Stimulated activated CD8-positive, alpha-beta memory T cell treated with anti-CD3 and anti-CD28 coated beads, Interleukin-7, amount 100 ng/mL, for 1 hour (primary cell): ENCODE measurements around the gene OPA3.
A peak's percentile ranks its signal among the peaks of the same experiment; 100 is the strongest.
"Not testable (repeated sequence)": the region's sequence is repeated elsewhere in the genome, so short reads cannot be mapped to it uniquely, and the experiment has no call there.

ENCODE experiments used
- DNase-seq, 2 donors: peaks; one replicate each; pipeline ENCODE4 v3.0.0-alpha.2; 2020; ENCODE audit warnings: low read depth in 2 of 2

The OPA3 gene

DNA sequence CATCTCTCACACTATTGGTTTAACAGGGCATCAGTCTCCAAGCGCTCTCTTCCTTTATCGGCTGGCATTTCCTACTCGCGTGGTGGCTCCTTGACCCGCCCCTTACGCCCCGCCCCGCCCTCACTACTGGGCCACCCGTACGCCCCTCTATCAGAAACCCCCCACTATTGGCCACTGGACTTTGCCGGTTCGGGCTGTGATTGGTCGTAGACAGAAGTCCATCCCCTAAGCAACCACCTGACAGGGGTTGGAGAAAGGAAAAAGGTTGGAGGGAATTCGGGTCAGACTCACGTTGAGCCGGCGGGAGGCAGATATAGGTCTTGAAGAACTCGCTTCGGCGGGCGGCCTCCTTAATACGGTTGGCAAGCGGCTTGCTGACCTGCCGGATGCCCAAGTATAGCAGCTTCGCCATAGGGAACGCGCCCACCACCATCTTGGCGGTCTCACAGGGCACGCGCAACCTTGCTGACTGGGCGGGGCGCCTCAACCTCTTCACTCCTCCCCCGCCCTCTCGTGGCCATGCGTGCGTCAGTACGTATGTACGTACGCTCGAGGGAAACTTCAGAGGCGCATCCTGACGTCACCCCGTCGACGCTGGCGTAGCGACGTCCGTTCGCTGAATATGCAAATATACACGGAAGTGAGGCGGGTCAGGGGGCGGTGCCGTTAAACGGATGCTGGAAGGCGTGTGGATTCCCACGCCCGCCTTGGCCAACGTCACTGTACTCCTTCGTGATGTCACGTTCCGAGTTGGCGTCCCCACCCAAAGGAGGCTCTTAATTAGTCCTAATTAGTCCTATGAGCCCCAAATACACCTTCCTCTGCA, at the start of gene OPA3:
TSS of gene OPA3 (minus strand) at position 471 of the 826 bp plus-strand sequence. CDS start at position 433, 38 bp downstream.
- DNase-seq, result peak; percentile 97

- DNase-seq, result no peak
These were observed 48.0 kb upstream of the OPA3 start for GRCh38 chr19:45632468-45633196.

DNA sequence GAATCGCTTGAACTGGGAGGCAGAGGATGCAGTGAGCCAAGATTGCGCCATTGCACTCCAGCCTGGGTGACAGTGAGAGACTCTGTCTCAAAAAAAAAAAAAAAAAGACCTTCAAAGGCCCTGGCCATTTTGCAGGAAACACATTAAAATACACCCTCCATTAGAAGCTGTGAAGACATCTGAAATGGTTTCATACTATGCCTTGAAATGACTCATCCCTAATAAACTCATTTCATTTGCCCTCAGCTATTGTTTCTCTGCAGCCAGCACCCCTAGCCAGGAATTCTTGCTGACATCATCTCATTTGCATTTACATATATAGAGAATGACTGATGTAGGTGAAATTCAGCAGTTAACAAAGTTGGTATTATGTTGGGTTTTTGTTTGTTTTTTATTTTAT, 45.9 kb upstream of the OPA3 start:
- no peak for DNase-seq

DNA sequence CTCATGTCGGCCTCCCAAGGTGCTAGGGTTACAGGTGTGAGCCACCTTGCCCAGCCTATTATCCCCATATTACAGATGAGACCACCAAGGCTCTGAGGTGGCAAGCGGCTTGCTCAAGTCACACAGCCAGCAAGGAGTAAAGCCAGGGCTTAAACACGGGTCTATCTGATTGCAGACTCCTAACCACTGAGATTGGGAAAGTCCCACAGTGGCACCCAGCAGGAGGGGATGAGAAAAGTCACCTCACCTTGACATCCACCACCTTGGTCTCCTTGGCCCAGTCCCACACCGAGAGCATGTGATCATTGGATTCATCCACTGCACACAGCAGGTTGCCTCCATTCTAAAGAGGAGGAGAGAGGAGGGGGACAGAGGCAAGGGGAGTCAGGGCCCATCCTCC, 45.1 kb upstream of the OPA3 start:
- no peak for DNase-seq

DNA sequence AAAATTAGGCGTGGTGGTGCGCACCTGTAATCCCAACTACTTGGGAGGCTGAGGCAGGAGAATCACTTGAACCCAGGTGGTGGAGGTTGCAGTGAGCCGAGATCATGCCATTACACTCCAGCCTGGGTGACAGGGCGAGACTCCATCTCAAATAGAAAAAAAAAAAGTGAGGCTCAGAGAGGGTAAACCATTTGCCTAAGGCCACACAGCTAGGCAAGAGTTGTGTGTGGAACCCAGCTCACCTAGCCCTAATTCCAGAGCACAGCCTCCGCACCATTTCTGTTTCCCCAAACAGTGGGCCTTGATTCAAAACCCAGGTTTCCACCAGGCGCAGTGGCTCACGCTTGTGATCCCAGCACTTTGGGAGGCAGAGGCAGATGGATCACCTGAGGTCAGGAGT, 43.6 kb upstream of the OPA3 start:
- DNase-seq, result not testable (repeated sequence)

GRCh38 chr19:45623984-45624383, 39.4 kb upstream of the OPA3 start:
- DNase-seq, result no peak

DNA sequence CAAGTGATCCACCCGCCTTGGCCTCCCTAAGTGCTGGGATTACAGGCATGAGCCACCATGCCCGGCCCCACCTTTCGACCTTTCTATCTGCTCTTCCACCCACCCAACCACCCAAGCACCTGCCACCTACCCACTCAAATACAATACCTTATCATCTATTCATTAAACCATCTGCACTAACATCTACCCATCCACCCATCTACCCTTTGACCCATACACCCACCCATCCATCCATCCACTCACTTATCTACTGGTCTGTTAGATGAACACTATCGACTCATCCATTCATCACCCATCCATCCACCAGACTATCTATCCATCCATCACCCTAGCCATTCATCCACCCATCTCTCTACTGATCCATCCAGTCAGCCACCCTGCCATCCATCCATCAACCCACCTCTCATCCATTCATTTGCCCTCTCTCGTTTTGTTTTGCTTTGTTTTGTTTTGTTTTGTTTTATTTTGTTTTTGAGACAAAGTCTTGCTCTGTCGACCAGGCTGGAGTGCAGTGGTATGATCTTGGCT, 37.4 kb upstream of the OPA3 start:
- no peak for DNase-seq

- DNase-seq, result no peak
These were observed 36.8 kb upstream of the OPA3 start for GRCh38 chr19:45621389-45621788.

- DNase-seq, result no peak
These were observed 32.1 kb upstream of the OPA3 start for GRCh38 chr19:45616704-45617017.

DNA sequence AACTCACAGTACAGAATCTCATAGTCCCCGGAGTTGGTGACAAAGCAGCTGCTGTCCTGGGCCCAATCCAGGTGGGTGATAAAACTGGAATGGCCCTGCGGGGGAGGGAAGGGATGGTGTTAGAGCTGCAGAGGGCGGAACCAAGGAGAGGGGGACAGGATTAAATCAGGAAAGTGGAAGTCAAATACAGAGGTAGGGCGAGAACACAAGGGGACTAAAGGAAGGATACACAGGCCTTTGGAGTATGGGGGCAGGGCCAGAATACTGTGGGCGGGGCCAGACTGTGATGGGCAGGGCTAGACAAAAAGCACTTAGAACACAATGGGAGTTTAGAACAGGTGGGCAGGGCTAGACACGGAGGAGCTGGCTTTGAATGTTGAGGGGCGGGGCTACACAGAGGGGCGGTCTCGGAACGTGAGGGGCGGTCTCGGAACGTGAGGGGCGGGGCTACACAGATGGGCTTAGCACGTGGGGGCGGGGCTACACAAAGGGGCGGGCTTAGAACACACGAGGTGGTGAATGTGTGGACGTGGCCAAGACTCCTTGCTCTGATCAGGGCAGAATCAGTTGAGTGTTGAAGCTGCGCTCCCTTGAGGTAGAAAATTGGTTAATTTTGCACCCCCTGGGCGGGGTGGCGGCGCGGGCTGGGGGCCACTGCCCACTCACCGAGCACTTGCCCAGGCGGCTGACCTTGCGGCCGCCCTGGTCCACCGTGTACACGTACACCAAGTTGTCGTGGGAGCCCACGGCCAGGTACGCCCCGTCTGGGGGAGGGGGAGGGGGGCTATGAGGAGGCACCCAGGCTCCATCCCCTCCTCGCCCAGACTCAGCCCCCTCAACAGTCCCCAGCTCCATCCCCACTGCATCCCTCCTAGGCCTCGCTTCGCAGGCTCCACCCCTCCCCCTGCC, 31.4 kb upstream of the OPA3 start:
- DNase-seq, result peak in 1 of 2 donors; percentile 42

DNA sequence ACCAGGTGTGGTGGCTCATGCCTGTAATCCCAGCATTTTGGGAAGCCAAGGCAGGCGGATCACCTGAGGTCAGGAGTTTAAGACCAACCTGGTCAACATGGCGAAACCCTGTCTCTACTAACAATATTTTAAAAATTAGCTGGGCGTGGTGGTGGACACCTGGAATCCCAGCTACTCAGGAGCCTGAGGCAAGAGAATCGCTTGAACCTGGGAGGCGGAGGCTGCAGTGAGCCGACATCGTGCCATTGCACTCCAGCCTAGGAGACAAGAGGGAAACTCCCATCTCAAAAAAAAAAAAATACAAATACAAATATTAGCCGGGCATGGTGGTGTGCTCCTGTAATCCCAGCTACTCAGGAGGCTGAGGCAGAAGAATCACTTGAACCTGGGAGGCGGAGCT, 30.5 kb upstream of the OPA3 start:
- DNase-seq, result not testable (repeated sequence)

GRCh38 chr19:45613926-45614725, 29.5 kb upstream of the OPA3 start:
- no peak for DNase-seq

GRCh38 chr19:45608948-45609347, 24.3 kb upstream of the OPA3 start:
- DNase-seq, result no peak

GRCh38 chr19:45607071-45608029, 22.7 kb upstream of the OPA3 start:
- peak in 1 of 2 donors; percentile 13 for DNase-seq

GRCh38 chr19:45601524-45602374, 17.1 kb upstream of the OPA3 start, which contains the start of gene GPR4:
TSS of gene GPR4 (minus strand) at chr19:45602212. CDS start at chr19:45591866, 10,346 bp downstream.
- no peak for DNase-seq

DNA sequence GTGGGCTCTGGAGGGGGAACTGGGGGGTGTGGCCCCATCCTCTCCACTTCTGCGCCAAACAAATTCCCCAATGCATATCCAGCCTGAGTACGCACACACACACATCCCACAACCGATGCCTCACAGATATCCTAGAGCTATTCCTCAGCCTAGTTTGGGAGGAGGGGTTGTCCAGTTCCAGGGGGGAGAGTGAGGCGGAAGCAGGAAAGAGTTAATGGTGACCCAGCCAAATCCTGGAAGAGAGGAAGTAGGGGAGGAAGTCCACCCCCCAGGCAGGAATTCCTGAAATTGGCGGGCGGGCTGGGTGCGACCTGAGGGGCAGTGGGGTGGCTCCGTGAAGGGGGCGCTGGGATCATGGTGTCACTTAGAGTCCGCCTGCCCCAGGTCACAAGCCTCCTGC, 16.5 kb upstream of the OPA3 start:
- DNase-seq, result no peak

GRCh38 chr19:45600340-45600885, 15.8 kb upstream of the OPA3 start:
- DNase-seq, result no peak

- no peak for DNase-seq
These were observed 14.7 kb upstream of the OPA3 start for GRCh38 chr19:45599286-45599685.
